CD4-positive, alpha-beta T cell (primary cell): ENCODE results near the gene PRICKLE2. TPM values are rescaled to one million over a fixed set of nuclear protein-coding genes. Genes with fewer than 3 reads are reported as not detected.

Experiments used
- ATAC-seq: fragments of 200-7000 bp; cut with Tn5 transposase; one replicate; pipeline ENCODE4 v1.10.0; 2022; ENCODE audit warnings: mild to moderate bottlenecking; ENCODE audit not compliant: poor library complexity
- CTCF ChIA-PET: fragments of 350-600 bp; sonication (Branson Sonifier 250); formaldehyde crosslinking; loops from one replicate; lab custom pipeline; 2021; ENCODE audit warnings: antibody characterized with exemption, inconsistent platforms; lab: Charles Lee
- POLR2A ChIA-PET: fragments of 350-600 bp; sonication (Branson Sonifier 250); formaldehyde crosslinking; loops from one replicate; lab custom pipeline; 2021; ENCODE audit warnings: antibody characterized with exemption, inconsistent platforms; lab: Charles Lee
- DNase-seq, 14 experiments: peaks; one replicate each; pipeline ENCODE4 v3.0.0-alpha.2; 2013 to 2020; ENCODE audit warnings: mixed read lengths in 2 of 14
- H3K27ac ChIP-seq, 2 donors: one replicate each; pipeline versions ENCODE4 v1.5.1 to v1.7.0; 2013; ENCODE audit warnings: low read length in 2 of 2, low read depth in 1 of 2, mild to moderate bottlenecking in 1 of 2
- H3K27me3 ChIP-seq, 2 experiments: 1 replicate in 1 of 2; 2 replicates in 1 of 2; pipeline versions ENCODE4 v1.6.1 to v1.7.0; 2013; ENCODE audit warnings: low read length in 2 of 2, control low read depth in 1 of 2, mild to moderate bottlenecking in 1 of 2, moderate library complexity in 1 of 2; ENCODE audit not compliant: insufficient read depth in 2 of 2, control insufficient read depth in 1 of 2
- H3K36me3 ChIP-seq: one replicate; pipeline ENCODE4 v1.6.1; 2013; ENCODE audit warnings: low read length, control low read depth; ENCODE audit not compliant: insufficient read depth
- H3K4me1 ChIP-seq: one replicate; pipeline ENCODE4 v1.6.1; 2013; ENCODE audit warnings: low read length, control low read depth; ENCODE audit not compliant: insufficient read depth
- H3K4me3 ChIP-seq: one replicate; pipeline ENCODE4 v1.5.1; 2013; ENCODE audit warnings: mild to moderate bottlenecking, low read length, moderate library complexity
- H3K9me3 ChIP-seq, 2 experiments: 1 replicate in 1 of 2; 2 replicates in 1 of 2; pipeline versions ENCODE4 v1.6.1 to v1.7.0; 2013; ENCODE audit warnings: low read length in 2 of 2, mild to moderate bottlenecking in 2 of 2, control low read depth in 1 of 2, moderate library complexity in 1 of 2; ENCODE audit not compliant: control insufficient read depth in 1 of 2, insufficient read depth in 1 of 2
- H3K27ac Mint-ChIP-seq: one replicate; pipeline ENCODE4 v1.8.0; 2020; ENCODE audit warnings: mixed read lengths
- H3K27me3 Mint-ChIP-seq: one replicate; pipeline ENCODE4 v1.8.0; 2021; ENCODE audit warnings: mixed read lengths
- H3K36me3 Mint-ChIP-seq: one replicate; pipeline ENCODE4 v1.8.0; 2021; ENCODE audit warnings: low read depth, mixed read lengths
- H3K4me1 Mint-ChIP-seq: one replicate; pipeline ENCODE4 v1.8.0; 2021; ENCODE audit warnings: low read depth, mixed read lengths
- H3K4me3 Mint-ChIP-seq: one replicate; pipeline ENCODE4 v1.8.0; 2020; ENCODE audit warnings: mild to moderate bottlenecking, mixed read lengths
- H3K9me3 Mint-ChIP-seq: one replicate; pipeline ENCODE4 v1.8.0; 2020; ENCODE audit warnings: mixed read lengths
- CTCF ChIP-seq: fragments of 200-600 bp; IDR thresholded peaks from one replicate; pipeline ENCODE4 v1.8.0; 2022; ENCODE audit warnings: antibody characterized with exemption, mild to moderate bottlenecking
- intact Hi-C, 2 experiments: fragments of 100-400 bp; cut with DNase I in 1 of 2; cut with micrococcal nuclease in 1 of 2; formaldehyde crosslinking; loops; one replicate each; pipeline versions ENCODE4 v1.15.1 to v1.9.0; 2023 to 2025; cut with DNase I, micrococcal nuclease
- total RNA-seq, 174 experiments: library from RNA in 2 of 174; stranded (reverse) in 2 of 174; gene quantifications; one replicate each; pipeline ENCODE4 v1.2.3 and lab custom pipeline; 2021 to 2026

Gene PRICKLE2
- total RNA-seq, 2 experiments from 2014 or later, result not detected

GRCh38 chr3:64207289-64208080 lies 17.8 kb downstream of the PRICKLE2 start:
- no peak overlapping the region for H3K4me3 ChIP-seq
- no peaks in the 10 kb centered on the region for H3K9me3 ChIP-seq
- DNase-seq (no peak), ATAC-seq (no peak)
- Mint-ChIP-seq H3K36me3 (no peaks in the 10 kb centered on the region), H3K4me3 (no peak overlapping the region), H3K4me1 (no peaks in the 10 kb centered on the region), H3K27ac (no peak overlapping the region), H3K27me3 (peaks cover 11% of the 10 kb centered on the region), H3K9me3 (no peaks in the 10 kb centered on the region)
- H3K36me3 ChIP-seq, result no peaks in the 10 kb centered on the region
- TF ChIP-seq CTCF, result no peak
- H3K27me3 ChIP-seq, result peaks cover 0 to 4% of the 10 kb centered on the region in 2 experiments
- ChIA-PET CTCF (no interaction called here), POLR2A (no interaction called here)
- no peaks in the 10 kb centered on the region for H3K4me1 ChIP-seq
- intact Hi-C loops, result no loop called here
- H3K27ac ChIP-seq, result no peak overlapping the region

- H3K4me3 Mint-ChIP-seq, result no peak overlapping the region
- H3K9me3 ChIP-seq, result no peaks in the 10 kb centered on the region
- no peaks in the 10 kb centered on the region for H3K9me3 Mint-ChIP-seq
- H3K4me1 ChIP-seq, result no peaks in the 10 kb centered on the region
- H3K4me3 ChIP-seq, result no peak overlapping the region
- no peak for ATAC-seq
- no peaks in the 10 kb centered on the region for H3K4me1 Mint-ChIP-seq
- H3K36me3 ChIP-seq, result no peaks in the 10 kb centered on the region
- H3K27ac ChIP-seq, result no peak overlapping the region
- peaks cover 11% of the 10 kb centered on the region for H3K27me3 Mint-ChIP-seq
- H3K27me3 ChIP-seq, result peaks cover 0 to 4% of the 10 kb centered on the region in 2 experiments
- no peak overlapping the region for H3K27ac Mint-ChIP-seq
- intact Hi-C loops, result no loop called here
- POLR2A ChIA-PET, result no interaction called here
- no peaks in the 10 kb centered on the region for H3K36me3 Mint-ChIP-seq
- no peak for TF ChIP-seq CTCF
- no peak for DNase-seq
- CTCF ChIA-PET, result no interaction called here
Measured at GRCh38 chr3:64203969-64204908, 21.0 kb downstream of the PRICKLE2 start.

GRCh38 chr3:64203216-64203615 lies 22.1 kb downstream of the PRICKLE2 start:
- ChIA-PET POLR2A (no interaction called here), CTCF (no interaction called here)
- H3K4me1 ChIP-seq, result no peaks in the 10 kb centered on the region
- no peaks in the 10 kb centered on the region for H3K36me3 ChIP-seq
- H3K27ac ChIP-seq, result no peak overlapping the region
- no peaks in the 10 kb centered on the region for H3K9me3 ChIP-seq
- H3K4me3 Mint-ChIP-seq, result no peak overlapping the region
- no peak overlapping the region for H3K4me3 ChIP-seq
- H3K27me3 Mint-ChIP-seq, result peaks cover 11% of the 10 kb centered on the region
- H3K9me3 Mint-ChIP-seq, result no peaks in the 10 kb centered on the region
- no peaks in the 10 kb centered on the region for H3K4me1 Mint-ChIP-seq
- H3K36me3 Mint-ChIP-seq, result no peaks in the 10 kb centered on the region
- H3K27ac Mint-ChIP-seq, result no peak overlapping the region
- peaks cover 0 to 4% of the 10 kb centered on the region in 2 experiments for H3K27me3 ChIP-seq
- intact Hi-C loops, result no loop called here
- TF ChIP-seq CTCF, result no peak
- ATAC-seq (no peak), DNase-seq (no peak)
